Measurements from ENCODE around the gene SCFD1. TPM values are rescaled to one million over a fixed set of nuclear protein-coding genes. Genes with fewer than 3 reads are reported as not detected.
A peak's percentile ranks its signal among the peaks of the same experiment; 100 is the strongest.
"Not testable (repeated sequence)": the region's sequence is repeated elsewhere in the genome, so short reads cannot be mapped to it uniquely, and the experiment has no call there.

Gene SCFD1
- total RNA-seq, 1 experiment from 2014 or later = 126 TPM

DNA sequence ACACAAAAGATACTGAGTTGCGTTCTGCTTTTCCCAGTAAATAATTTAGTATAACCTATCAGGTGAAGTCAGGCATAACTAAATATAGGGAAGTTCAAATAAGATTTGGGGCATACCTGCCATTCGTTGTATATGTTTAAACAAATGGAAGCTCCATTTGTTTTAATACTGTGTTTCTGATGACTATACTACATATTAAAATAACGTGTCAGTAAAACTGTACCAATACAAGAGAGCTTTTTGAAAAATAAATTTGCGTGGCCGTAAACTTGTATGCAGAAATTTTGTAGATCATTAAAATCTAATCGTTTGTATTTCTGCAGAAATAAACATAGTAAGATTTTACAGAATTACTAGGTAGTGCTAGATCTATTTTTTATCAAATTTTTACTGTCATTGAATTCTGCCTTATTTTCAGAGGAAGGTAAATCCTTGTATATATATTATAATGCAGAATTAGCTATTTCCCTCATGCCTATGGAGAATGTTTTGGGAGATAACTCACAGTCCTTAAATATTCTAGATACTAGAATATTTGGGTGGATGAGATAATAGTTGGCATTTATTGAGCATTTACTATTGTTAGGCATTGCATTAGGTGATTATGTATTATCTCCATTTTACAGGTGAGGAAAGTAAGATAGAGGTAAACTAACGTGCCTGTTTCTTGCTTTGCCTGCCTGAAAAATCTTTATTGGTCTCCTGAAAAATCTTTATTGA, 1.5 kb downstream of the SCFD1 start:
- TF ChIP-seq, protein P1, sequence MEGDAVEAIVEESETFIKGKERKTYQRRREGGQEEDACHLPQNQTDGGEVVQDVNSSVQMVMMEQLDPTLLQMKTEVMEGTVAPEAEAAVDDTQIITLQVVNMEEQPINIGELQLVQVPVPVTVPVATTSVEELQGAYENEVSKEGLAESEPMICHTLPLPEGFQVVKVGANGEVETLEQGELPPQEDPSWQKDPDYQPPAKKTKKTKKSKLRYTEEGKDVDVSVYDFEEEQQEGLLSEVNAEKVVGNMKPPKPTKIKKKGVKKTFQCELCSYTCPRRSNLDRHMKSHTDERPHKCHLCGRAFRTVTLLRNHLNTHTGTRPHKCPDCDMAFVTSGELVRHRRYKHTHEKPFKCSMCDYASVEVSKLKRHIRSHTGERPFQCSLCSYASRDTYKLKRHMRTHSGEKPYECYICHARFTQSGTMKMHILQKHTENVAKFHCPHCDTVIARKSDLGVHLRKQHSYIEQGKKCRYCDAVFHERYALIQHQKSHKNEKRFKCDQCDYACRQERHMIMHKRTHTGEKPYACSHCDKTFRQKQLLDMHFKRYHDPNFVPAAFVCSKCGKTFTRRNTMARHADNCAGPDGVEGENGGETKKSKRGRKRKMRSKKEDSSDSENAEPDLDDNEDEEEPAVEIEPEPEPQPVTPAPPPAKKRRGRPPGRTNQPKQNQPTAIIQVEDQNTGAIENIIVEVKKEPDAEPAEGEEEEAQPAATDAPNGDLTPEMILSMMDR (IDR thresholded peaks at IDR 0.05; ENCODE audit: unreplicated experiment) = no peak
- intact Hi-C loops (cut with micrococcal nuclease) = no loop called here

GRCh38 chr14:30624132-30624423, 2.0 kb downstream of the SCFD1 start:
- DNase-seq (ENCODE audit: unreplicated experiment) = no peak
- intact Hi-C loops (cut with micrococcal nuclease) = no loop called here
- no TSS peak for BruUV-seq (replicated peaks)
- Mint-ChIP-seq H3K27me3 (ENCODE audit: insufficient read depth, unreplicated experiment) (no peaks in the 10 kb centered on the region), H3K36me3 (ENCODE audit: insufficient read depth, unreplicated experiment) (peaks cover 37% of the 10 kb centered on the region), H3K9me3 (ENCODE audit: unreplicated experiment) (peaks cover 7% of the 10 kb centered on the region), H3K4me1 (ENCODE audit: insufficient read depth, unreplicated experiment) (peaks cover 32% of the 10 kb centered on the region), H3K4me3 (ENCODE audit: unreplicated experiment) (peak overlapping the region; percentile 54), H3K27ac (ENCODE audit: low read depth, unreplicated experiment) (no peak overlapping the region)
- ChIA-PET POLR2A (interaction anchor here (1.0 to 5.4 kb wide), 5 partner anchors 10 to 65 kb away, joined by 3 to 138 read pairs (median 35); partner anchors contain the start of gene G2E3), CTCF (interaction anchor here (4.6 kb wide), 1 partner anchor 14 kb away, joined by 35 read pairs; no protein-coding TSS in a partner anchor)
- TF ChIP-seq, protein P1 (IDR thresholded peaks at IDR 0.05; ENCODE audit: unreplicated experiment) = no peak

More for the DNA sequence above, 1.5 kb downstream of the SCFD1 start:
- Mint-ChIP-seq H3K4me1 (ENCODE audit: insufficient read depth, unreplicated experiment) (peaks cover 32% of the 10 kb centered on the region), H3K4me3 (ENCODE audit: unreplicated experiment) (peak overlapping the region; percentile 98), H3K9me3 (ENCODE audit: unreplicated experiment) (peaks cover 7% of the 10 kb centered on the region), H3K27me3 (ENCODE audit: insufficient read depth, unreplicated experiment) (no peaks in the 10 kb centered on the region), H3K36me3 (ENCODE audit: insufficient read depth, unreplicated experiment) (peaks cover 33% of the 10 kb centered on the region), H3K27ac (ENCODE audit: low read depth, unreplicated experiment) (peak overlapping the region; percentile 99)
- ChIA-PET POLR2A (interaction anchor here (0.6 to 5.4 kb wide), 15 partner anchors 9 to 282 kb away, joined by 3 to 138 read pairs (median 9); partner anchors contain the start of gene G2E3), CTCF (interaction anchor here (0.5 to 4.6 kb wide), 2 partner anchors 13 to 837 kb away, joined by 3 to 35 read pairs; no protein-coding TSS in a partner anchor)
- BruUV-seq (replicated peaks) = no TSS peak
- no peak for DNase-seq (ENCODE audit: unreplicated experiment)

DNA sequence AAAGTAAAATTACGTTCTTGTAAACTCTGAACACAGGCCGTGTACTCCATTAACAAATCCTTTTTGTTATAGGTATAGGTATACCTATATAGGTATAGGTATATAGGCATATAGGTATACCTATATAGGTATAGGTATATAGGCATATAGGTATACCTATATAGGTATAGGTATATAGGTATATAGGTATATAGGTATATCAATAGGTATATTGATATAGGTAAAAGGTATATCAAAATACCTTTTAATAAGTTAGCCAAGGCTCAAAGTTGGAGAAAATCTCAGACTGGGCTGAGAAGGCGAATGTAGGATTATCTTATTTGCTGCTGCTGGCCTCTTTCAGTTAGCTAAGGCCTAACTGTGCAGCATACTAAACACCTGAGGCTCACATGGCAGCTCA, 3.4 kb downstream of the SCFD1 start:
- Mint-ChIP-seq H3K4me3 (ENCODE audit: unreplicated experiment) (no peak overlapping the region), H3K36me3 (ENCODE audit: insufficient read depth, unreplicated experiment) (peaks cover 32% of the 10 kb centered on the region), H3K9me3 (ENCODE audit: unreplicated experiment) (peaks cover 7% of the 10 kb centered on the region), H3K4me1 (ENCODE audit: insufficient read depth, unreplicated experiment) (peaks cover 25% of the 10 kb centered on the region), H3K27ac (ENCODE audit: low read depth, unreplicated experiment) (no peak overlapping the region), H3K27me3 (ENCODE audit: insufficient read depth, unreplicated experiment) (no peaks in the 10 kb centered on the region)
- TF ChIP-seq, protein P1 (IDR thresholded peaks at IDR 0.05; ENCODE audit: unreplicated experiment) = no peak
- no TSS peak for BruUV-seq (replicated peaks)
- no peak for DNase-seq (ENCODE audit: unreplicated experiment)
- intact Hi-C loops (cut with micrococcal nuclease) = no loop called here
- POLR2A ChIA-PET = no interaction called here
- CTCF ChIA-PET = interaction anchor here (4.6 kb wide), 1 partner anchor 15 kb away, joined by 35 read pairs; no protein-coding TSS in a partner anchor

- H3K27ac Mint-ChIP-seq (ENCODE audit: low read depth, unreplicated experiment); H3K27me3 Mint-ChIP-seq (ENCODE audit: insufficient read depth, unreplicated experiment); BruUV-seq (replicated peaks); H3K9me3 Mint-ChIP-seq (ENCODE audit: unreplicated experiment); intact Hi-C loops (cut with micrococcal nuclease); H3K4me3 Mint-ChIP-seq (ENCODE audit: unreplicated experiment): not testable (repeated sequence)
- Mint-ChIP-seq H3K36me3 (ENCODE audit: insufficient read depth, unreplicated experiment) (peaks cover 39% of the 10 kb centered on the region), H3K4me1 (ENCODE audit: insufficient read depth, unreplicated experiment) (peaks cover 14% of the 10 kb centered on the region)
- DNase-seq (ENCODE audit: unreplicated experiment) = peak; percentile 37
- POLR2A ChIA-PET = interaction anchor here (0.6 kb wide), 2 partner anchors 58 to 934 kb away, joined by 3 to 4 read pairs; no protein-coding TSS in a partner anchor
- CTCF ChIA-PET = interaction anchor here (0.5 to 1.2 kb wide), 4 partner anchors 11 to 750 kb away, joined by 3 read pairs; no protein-coding TSS in a partner anchor
Measured at GRCh38 chr14:30629432-30629831, 7.3 kb downstream of the SCFD1 start.
